Neuronal stem cell (in vitro differentiated cells): ENCODE results near the gene OR10H4. TPM values are rescaled to one million over a fixed set of nuclear protein-coding genes. Genes with fewer than 3 reads are reported as not detected.
"Not testable (repeated sequence)": the region's sequence is repeated elsewhere in the genome, so short reads cannot be mapped to it uniquely, and the experiment has no call there.

Experiments used
- DNase-seq: peaks from one replicate; pipeline ENCODE4 v3.0.0-alpha.2; 2013; ENCODE audit warnings: low spot score
- H2AFZ ChIP-seq: one replicate; pipeline ENCODE4 v1.6.1; 2013; ENCODE audit warnings: mild to moderate bottlenecking, low read length, inconsistent platforms
- H2AK5ac ChIP-seq: 2 replicates; pipeline ENCODE4 v1.6.1; 2013; ENCODE audit warnings: low read depth, mild to moderate bottlenecking, inconsistent platforms, low read length, moderate library complexity, mixed read lengths
- H2BK120ac ChIP-seq: 2 replicates; pipeline ENCODE4 v1.6.1; 2013; ENCODE audit warnings: low read depth, mild to moderate bottlenecking, inconsistent platforms, low read length, moderate library complexity, mixed read lengths
- H2BK12ac ChIP-seq: one replicate; pipeline ENCODE4 v1.6.1; 2013; ENCODE audit warnings: low read length, inconsistent platforms
- H2BK15ac ChIP-seq: 2 replicates; pipeline ENCODE4 v1.6.1; 2013; ENCODE audit warnings: mild to moderate bottlenecking, low read length, inconsistent platforms, mixed read lengths
- H2BK5ac ChIP-seq: one replicate; pipeline ENCODE4 v1.6.1; 2013; ENCODE audit warnings: inconsistent platforms, mild to moderate bottlenecking, low read length, moderate library complexity
- H3K14ac ChIP-seq: one replicate; pipeline ENCODE4 v1.6.1; 2013; ENCODE audit warnings: low read length, inconsistent platforms
- H3K18ac ChIP-seq: 2 replicates; pipeline ENCODE4 v1.6.1; 2013; ENCODE audit warnings: low read length, inconsistent platforms
- H3K23ac ChIP-seq: 2 replicates; pipeline ENCODE4 v1.6.1; 2013; ENCODE audit warnings: low read depth, mild to moderate bottlenecking, mixed read lengths, low read length, inconsistent platforms; ENCODE audit not compliant: poor library complexity
- H3K27ac ChIP-seq: replicated peaks from 3 replicates; pipeline ENCODE4 v1.5.1; 2013; ENCODE audit warnings: low read length, inconsistent platforms
- H3K27me3 ChIP-seq, 3 experiments: 2 replicates each; pipeline ENCODE4 v1.6.1; 2013; ENCODE audit warnings: low read length in 3 of 3, mild to moderate bottlenecking in 2 of 3, inconsistent platforms in 1 of 3, low read depth in 1 of 3, mixed read lengths in 1 of 3, moderate library complexity in 1 of 3; ENCODE audit not compliant: control insufficient read depth in 3 of 3, insufficient read depth in 3 of 3
- H3K36me3 ChIP-seq, 2 donors: replicated peaks in 1 of 2; 2 replicates each; pipeline ENCODE4 v1.6.1; 2013; ENCODE audit warnings: low read length in 2 of 2; ENCODE audit not compliant: control insufficient read depth in 2 of 2, insufficient read depth in 2 of 2
- H3K4ac ChIP-seq: 2 replicates; pipeline ENCODE4 v1.6.1; 2013; ENCODE audit warnings: inconsistent platforms, mild to moderate bottlenecking, low read length, moderate library complexity
- H3K4me1 ChIP-seq, 2 donors: 1 replicate in 1 of 2; 2 replicates in 1 of 2; pipeline ENCODE4 v1.6.1; 2013; ENCODE audit warnings: low read length in 2 of 2, low read depth in 1 of 2; ENCODE audit not compliant: control insufficient read depth in 2 of 2, insufficient read depth in 1 of 2
- H3K4me2 ChIP-seq: one replicate; pipeline ENCODE4 v1.6.1; 2013; ENCODE audit warnings: mild to moderate bottlenecking, low read length, inconsistent platforms; ENCODE audit not compliant: insufficient read depth, poor library complexity, severe bottlenecking
- H3K4me3 ChIP-seq, 2 donors: 2 replicates each; pipeline ENCODE4 v1.5.1; 2013; ENCODE audit warnings: low read length in 2 of 2, mild to moderate bottlenecking in 2 of 2, inconsistent platforms in 1 of 2, moderate library complexity in 1 of 2
- H3K79me1 ChIP-seq: one replicate; pipeline ENCODE4 v1.6.1; 2013; ENCODE audit warnings: low read depth, mild to moderate bottlenecking, inconsistent platforms, low read length, moderate library complexity
- H3K9ac ChIP-seq: one replicate; pipeline ENCODE4 v1.6.1; 2013; ENCODE audit warnings: mild to moderate bottlenecking, low read depth, low read length, inconsistent platforms; ENCODE audit not compliant: poor library complexity
- H3K9me3 ChIP-seq, 2 donors: replicated peaks in 1 of 2; 2 replicates each; pipeline versions ENCODE3 to v1.6.1; 2013; ENCODE audit warnings: low read length in 2 of 2, mild to moderate bottlenecking in 2 of 2, inconsistent platforms in 1 of 2, low read depth in 1 of 2, mixed read lengths in 1 of 2, moderate library complexity in 1 of 2; ENCODE audit not compliant: control insufficient read depth in 2 of 2, insufficient read depth in 1 of 2
- H4K8ac ChIP-seq: one replicate; pipeline ENCODE4 v1.6.1; 2013; ENCODE audit warnings: low read depth, mild to moderate bottlenecking, inconsistent platforms, low read length, moderate library complexity
- H4K91ac ChIP-seq: one replicate; pipeline ENCODE4 v1.6.1; 2013; ENCODE audit warnings: low read length, low read depth, mild to moderate bottlenecking, inconsistent platforms; ENCODE audit not compliant: poor library complexity
- WGBS, 2 donors: extraction: QIAGEN DNeasy Blood & Tissue Kit; methylation state at CpG; one replicate each; pipeline ENCODE4 v1.1.7; 2013; ENCODE audit warnings: missing lambda C conversion rate in 2 of 2, mixed read lengths in 1 of 2; ENCODE audit not compliant: insufficient read length in 2 of 2, insufficient replicate concordance in 1 of 2; ENCODE audit errors: extremely low coverage in 2 of 2; 5-methylcytosine and 5-hydroxymethylcytosine counted together
- polyA plus RNA-seq, 2 experiments: library from polyadenylated mRNA; stranded (reverse); fragments of 200-250 nt; gene quantifications; one replicate each; pipeline ENCODE4 v1.2.3, GENCODE V29; 2013

The OR10H4 gene
- not detected for polyA plus RNA-seq (2013, experiment 1 of 2)
- polyA plus RNA-seq (2013, experiment 2 of 2): not detected

GRCh38 chr19:15948223-15949058 lies at the start of gene OR10H4:
TSS of gene OR10H4 (plus strand) at chr19:15949008. CDS start at chr19:15949008, 0 bp downstream.
- no peak within 1 kb of the TSS for H2AFZ ChIP-seq
- no peak within 1 kb of the TSS for H3K23ac ChIP-seq
- H2BK15ac ChIP-seq: no peak within 1 kb of the TSS
- no peak within 1 kb of the TSS for H3K27ac ChIP-seq
- H3K27me3 ChIP-seq: no peaks in the 10 kb centered on the region
- no peaks in the 10 kb centered on the region for H3K36me3 ChIP-seq
- H3K4ac ChIP-seq: no peak within 1 kb of the TSS
- H3K14ac ChIP-seq: no peak within 1 kb of the TSS
- no peak within 1 kb of the TSS for H4K8ac ChIP-seq
- no peak within 1 kb of the TSS for H2AK5ac ChIP-seq
- no peak within 1 kb of the TSS for H2BK120ac ChIP-seq
- no peak within 1 kb of the TSS for H3K18ac ChIP-seq
- no peak within 1 kb of the TSS for H2BK12ac ChIP-seq
- no peaks in the 10 kb centered on the region for H3K79me1 ChIP-seq
- no peaks in the 10 kb centered on the region for H3K4me1 ChIP-seq
- peak within 1 kb of the TSS in 1 of 2 donors; percentile 68 for H3K4me3 ChIP-seq
- H3K4me2 ChIP-seq: no peak within 1 kb of the TSS
- H2BK5ac ChIP-seq: no peak within 1 kb of the TSS
- H3K9me3 ChIP-seq: peaks cover 0 to 10% of the 10 kb centered on the region in 2 donors
- no peak for DNase-seq
- no peak within 1 kb of the TSS for H4K91ac ChIP-seq
- no peak within 1 kb of the TSS for H3K9ac ChIP-seq

GRCh38 chr19:15899561-15899960 lies 49.2 kb upstream of the OR10H4 start:
- H3K4me3 ChIP-seq, H2BK12ac ChIP-seq, H2AK5ac ChIP-seq, H2BK15ac ChIP-seq, H2AFZ ChIP-seq, H2BK5ac ChIP-seq, H3K27me3 ChIP-seq, H3K4ac ChIP-seq, H4K91ac ChIP-seq, H3K18ac ChIP-seq, H3K9ac ChIP-seq, H3K27ac ChIP-seq, H3K14ac ChIP-seq, H3K4me1 ChIP-seq, H3K4me2 ChIP-seq, H3K36me3 ChIP-seq, H3K23ac ChIP-seq, H3K79me1 ChIP-seq, H4K8ac ChIP-seq, H2BK120ac ChIP-seq, DNase-seq: not testable (repeated sequence)
- peaks cover 0 to 28% of the 10 kb centered on the region in 2 donors for H3K9me3 ChIP-seq
- WGBS, 2 donors: no CpG with 5 or more reads among the region's 30 CpGs

GRCh38 chr19:15900032-15900431 lies 48.8 kb upstream of the OR10H4 start:
- not testable (repeated sequence) for H3K27ac ChIP-seq, H3K4me2 ChIP-seq, H2AK5ac ChIP-seq, H2AFZ ChIP-seq, H3K4ac ChIP-seq, DNase-seq, H4K91ac ChIP-seq, H3K14ac ChIP-seq, H2BK120ac ChIP-seq, H4K8ac ChIP-seq, H3K4me3 ChIP-seq, H2BK5ac ChIP-seq, H3K18ac ChIP-seq, H3K27me3 ChIP-seq, H3K9ac ChIP-seq, H2BK12ac ChIP-seq, H3K36me3 ChIP-seq, H3K79me1 ChIP-seq, H2BK15ac ChIP-seq, H3K23ac ChIP-seq, H3K4me1 ChIP-seq
- peaks cover 0 to 23% of the 10 kb centered on the region in 2 donors for H3K9me3 ChIP-seq
- no CpG with 5 or more reads among the region's 15 CpGs for WGBS, 2 donors

GRCh38 chr19:15900504-15900903 lies 48.3 kb upstream of the OR10H4 start:
- Histone ChIP-seq H4K91ac (no peak overlapping the region), H2AFZ (no peak overlapping the region), H2BK120ac (no peak overlapping the region), H3K79me1 (no peaks in the 10 kb centered on the region), H3K9me3 (peaks cover 0 to 19% of the 10 kb centered on the region in 2 donors), H2AK5ac (no peak overlapping the region), H3K36me3 (no peaks in the 10 kb centered on the region), H2BK12ac (no peak overlapping the region), H3K23ac (no peak overlapping the region), H4K8ac (no peak overlapping the region), H3K14ac (no peak overlapping the region), H3K4me2 (no peak overlapping the region), H2BK5ac (no peak overlapping the region), H3K27ac (no peak overlapping the region), H3K4ac (no peak overlapping the region), H3K4me1 (no peaks in the 10 kb centered on the region), H3K18ac (no peak overlapping the region), H2BK15ac (no peak overlapping the region), H3K27me3 (no peaks in the 10 kb centered on the region), H3K9ac (no peak overlapping the region), H3K4me3 (peak overlapping the region in 1 of 2 donors; percentile 34)
- WGBS, 2 donors: no CpG with 5 or more reads among the region's 11 CpGs
- DNase-seq: no peak
